ENCODE data around the gene NNMT.
A peak's percentile ranks its signal among the peaks of the same experiment; 100 is the strongest.

The NNMT gene

DNA sequence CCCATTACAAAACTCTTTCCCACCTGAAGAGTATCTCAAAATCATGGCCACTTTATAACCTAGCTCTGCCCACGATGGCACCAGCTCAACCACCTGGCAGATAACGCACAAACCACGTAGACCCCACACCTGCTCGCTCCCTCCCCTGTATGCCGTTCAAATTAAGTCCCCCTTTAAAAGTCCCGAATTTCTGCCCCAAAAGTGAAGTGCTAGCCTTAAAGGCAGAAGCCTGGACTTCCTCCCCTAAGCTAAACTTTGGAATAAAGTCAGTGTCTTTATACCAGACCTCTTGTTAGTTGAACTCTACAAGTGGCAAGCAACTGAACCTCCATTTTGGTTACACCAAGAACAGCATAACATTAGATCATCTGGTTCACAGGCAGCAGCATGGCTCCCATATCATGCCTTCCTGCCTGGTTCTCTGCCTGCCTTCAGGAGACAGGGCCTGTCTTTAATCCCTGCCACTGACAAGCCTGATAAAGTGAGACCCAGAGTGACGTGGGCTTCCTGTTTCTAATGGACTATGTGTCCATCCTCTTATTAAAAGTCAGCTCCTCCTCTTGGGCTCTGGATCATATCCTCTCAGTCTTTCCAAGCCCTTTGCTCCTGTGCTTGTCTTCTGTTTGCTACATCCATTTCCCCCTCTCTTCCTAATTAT is 32.6 kb upstream of the NNMT start:
- DNase-seq, result no peak

- no peak for DNase-seq
Observed at GRCh38 chr11:114264381-114264780, 31.8 kb upstream of the NNMT start.

DNA sequence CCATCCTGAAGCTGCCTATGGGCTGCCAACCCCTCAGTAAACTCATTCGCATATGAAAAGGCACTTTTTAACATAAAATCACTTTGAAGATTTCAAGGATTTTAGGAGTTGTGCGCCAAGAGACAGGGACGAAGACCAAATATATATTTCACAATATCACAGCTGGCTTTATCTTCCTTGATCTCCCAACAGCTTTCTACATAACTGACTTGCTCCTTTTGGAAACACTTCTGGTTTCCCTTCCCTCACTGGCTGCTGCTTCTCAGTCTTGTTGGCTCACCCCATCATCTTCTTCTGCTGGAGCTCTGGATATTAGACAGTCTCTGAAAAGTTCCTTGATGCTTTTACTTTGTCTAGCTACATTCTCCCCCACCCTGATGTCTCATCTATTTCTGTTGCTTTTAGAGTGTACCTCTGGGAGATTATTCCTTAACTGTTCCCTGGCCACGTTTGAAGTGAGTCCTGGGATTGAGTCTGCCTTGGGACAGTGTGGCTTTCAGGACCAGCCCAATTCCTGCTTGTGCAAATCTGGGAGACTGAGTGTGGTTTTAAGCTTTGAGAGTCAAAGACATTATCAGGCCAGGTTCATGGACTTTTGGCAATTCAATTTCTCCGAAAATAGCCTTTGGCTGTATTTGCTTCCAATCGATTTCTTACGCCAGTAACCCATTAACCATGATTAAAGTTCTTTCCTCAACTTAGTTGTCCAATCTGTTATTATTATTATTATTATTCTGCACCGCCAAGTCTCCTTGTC is 30.9 kb upstream of the NNMT start:
- no peak for DNase-seq

GRCh38 chr11:114269498-114269897 is 26.7 kb upstream of the NNMT start:
- DNase-seq, result no peak

DNA sequence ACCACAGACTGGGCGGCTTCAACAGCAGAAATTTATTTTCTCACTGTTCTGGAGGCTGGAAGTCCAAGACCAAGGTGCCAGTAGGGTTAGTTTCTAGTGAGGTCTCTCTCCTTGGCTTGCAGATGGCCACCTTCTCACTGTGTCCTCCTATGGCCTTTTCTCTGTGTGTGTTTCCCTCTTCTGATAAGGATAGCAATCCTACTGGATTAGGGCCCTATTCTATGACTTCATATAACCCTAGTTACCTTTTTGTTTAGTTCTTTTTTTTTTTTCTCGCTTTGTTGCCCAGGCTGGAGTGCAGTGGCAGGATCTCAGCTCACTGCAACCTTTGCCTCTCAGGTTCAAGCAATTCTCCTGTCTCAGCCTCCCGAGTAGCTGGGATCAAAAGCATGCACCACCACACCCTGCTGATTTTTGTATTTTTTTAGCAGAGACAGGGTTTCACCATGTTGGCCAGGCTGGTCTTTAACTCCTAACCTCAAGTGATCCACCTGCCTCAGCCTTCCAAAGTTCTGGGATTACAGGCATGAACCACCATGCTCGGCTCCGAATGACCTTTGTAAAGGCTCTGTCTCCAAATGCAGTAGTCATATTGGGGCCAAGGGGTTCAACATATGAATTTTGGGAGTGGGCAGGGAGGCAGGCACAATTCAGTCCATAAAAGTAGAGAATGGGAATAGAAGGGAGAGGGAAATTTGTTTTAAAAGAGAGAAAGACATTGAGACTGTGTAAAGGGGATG is 25.5 kb upstream of the NNMT start:
- DNase-seq, result no peak

DNA sequence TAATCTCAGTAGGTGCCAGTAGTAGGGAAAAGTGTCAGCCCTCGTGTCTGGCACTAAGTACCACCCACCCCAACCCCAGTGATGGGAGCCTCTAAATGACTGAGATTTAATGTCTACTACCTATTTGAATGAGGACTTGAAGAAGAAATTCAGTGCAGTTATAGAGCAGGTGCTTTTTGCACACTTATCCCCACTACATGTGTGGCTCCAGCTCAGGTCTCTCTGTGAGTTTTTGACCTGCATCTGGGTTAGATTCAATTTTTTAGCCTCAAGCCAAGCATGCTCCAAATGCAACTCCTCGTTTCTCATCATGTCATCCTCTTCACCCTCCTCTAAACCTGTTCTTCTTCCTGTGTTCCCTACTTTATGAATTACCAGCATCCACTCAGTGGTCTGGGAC is 24.9 kb upstream of the NNMT start:
- DNase-seq, result no peak

DNA sequence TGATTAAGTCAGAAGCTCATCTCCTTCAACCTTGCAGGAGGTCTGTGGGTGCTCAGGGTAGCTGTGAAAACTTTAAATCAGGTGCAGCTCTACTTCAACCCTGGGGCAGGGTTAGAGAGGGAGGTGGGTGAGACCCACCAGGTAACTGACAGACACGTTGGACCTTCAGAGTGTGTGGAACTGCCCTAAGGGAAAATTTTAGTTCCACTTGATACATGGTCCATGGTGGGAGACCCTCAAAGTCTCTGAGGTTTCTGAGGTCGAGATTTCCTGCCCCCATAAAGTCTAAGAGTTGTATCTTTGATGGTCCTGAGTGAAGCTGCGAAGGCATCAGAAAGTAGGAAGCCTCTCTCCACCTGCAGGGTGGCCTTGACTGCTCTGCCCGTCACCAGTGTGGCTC is 23.9 kb upstream of the NNMT start:
- no peak for DNase-seq

DNA sequence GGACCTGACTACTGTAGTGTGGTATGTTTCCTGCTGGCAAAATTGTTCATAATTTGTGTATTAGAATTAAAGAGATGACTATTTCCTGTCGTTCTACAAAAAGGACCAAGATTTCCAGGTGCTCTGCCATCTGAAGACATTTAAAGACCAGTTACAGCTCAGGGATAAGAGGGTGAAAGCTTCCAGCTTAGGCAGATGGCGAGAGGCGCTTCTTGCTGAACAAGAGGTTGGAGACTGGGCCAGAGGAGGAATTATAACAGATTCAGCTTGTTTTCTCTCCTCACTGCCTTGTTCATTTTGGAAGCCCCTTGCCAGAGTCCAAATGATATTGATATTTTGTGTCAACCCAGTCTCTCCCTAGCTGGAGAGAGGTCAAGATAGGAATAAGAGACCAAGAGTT is 23.1 kb upstream of the NNMT start:
- no peak for DNase-seq

DNA sequence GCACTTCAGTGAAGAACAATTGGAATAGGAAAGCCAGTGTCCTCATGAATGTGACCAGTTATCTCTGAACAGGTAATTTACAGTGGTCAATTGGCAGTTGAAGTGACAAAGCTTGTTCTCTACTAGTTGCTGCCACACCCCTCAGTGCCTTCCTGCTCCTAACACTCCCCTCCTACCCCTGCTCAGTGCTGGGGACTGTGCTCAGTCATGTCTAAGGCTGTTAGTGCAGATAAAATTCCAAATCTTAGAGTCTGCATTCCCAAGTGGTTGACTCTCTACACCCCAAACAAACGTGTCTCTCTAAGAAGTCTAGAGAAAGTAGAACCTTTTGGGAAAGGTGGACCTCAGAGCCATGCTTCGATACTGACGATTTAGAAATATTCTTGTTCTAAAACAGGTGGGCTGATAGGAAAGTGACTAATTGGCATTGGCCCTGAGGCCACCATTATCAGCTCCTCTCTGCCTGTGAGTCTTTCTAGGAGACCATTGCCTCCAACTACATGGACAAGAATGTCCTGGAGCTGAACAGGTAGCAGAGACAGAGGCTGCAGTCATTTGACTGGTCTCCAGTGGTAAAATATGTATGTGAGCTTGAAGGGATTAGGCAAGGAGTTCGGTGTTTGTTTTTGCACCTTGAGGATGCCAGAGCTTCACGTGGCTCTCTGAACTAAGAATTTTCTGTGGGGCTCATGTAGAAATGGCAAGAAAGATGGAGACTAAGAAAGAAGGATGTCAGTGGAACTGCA is 22.1 kb upstream of the NNMT start:
- no peak for DNase-seq

GRCh38 chr11:114274637-114275036 is 21.6 kb upstream of the NNMT start:
- no peak for DNase-seq

GRCh38 chr11:114275280-114275679 is 20.9 kb upstream of the NNMT start:
- DNase-seq, result no peak

GRCh38 chr11:114276077-114276476 is 20.1 kb upstream of the NNMT start:
- DNase-seq, result no peak

- no peak for DNase-seq
Observed at GRCh38 chr11:114277637-114278341, 18.4 kb upstream of the NNMT start.

GRCh38 chr11:114278342-114279065 is 17.7 kb upstream of the NNMT start:
- DNase-seq, result no peak

DNA sequence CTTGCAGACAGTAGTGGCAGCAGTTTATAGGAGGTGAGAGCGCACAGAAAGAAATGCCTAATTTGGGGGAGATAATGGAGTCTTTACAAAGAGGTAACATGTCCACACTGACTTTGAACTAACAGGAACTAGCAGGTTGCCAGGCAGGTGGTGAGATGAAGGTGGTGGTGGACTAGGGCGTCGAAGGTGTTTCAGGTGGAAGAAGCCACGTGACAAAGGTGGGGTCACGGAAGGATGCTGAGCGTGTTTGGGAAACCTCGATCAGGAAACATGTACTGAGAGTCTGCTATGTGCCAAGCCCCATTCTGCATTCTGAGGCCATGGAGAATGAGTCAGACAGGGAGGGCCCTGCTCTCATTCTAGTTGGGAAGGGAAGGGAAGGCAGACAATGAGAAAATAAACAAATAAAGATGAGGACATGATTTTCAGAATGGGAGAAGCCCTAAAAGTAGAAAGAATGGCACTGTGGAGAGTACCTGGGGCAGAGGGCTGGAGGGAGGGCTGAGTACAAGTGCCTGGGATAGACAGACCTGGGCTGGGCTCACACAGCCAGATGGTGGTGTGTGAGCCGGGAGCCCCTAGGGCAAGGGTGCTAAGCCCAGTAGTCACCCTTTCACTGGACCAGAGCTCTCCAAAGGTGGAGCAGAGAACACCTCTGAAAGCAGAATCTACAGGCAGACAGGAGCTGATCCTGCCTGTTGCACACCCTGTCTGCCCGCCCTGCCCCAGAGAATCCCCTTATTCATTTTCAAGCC is 16.2 kb upstream of the NNMT start:
- no peak for DNase-seq

GRCh38 chr11:114280696-114281095 is 15.5 kb upstream of the NNMT start:
- peak in 3 of 4 experiments; percentile 22 to 37 (median 31) for DNase-seq

DNA sequence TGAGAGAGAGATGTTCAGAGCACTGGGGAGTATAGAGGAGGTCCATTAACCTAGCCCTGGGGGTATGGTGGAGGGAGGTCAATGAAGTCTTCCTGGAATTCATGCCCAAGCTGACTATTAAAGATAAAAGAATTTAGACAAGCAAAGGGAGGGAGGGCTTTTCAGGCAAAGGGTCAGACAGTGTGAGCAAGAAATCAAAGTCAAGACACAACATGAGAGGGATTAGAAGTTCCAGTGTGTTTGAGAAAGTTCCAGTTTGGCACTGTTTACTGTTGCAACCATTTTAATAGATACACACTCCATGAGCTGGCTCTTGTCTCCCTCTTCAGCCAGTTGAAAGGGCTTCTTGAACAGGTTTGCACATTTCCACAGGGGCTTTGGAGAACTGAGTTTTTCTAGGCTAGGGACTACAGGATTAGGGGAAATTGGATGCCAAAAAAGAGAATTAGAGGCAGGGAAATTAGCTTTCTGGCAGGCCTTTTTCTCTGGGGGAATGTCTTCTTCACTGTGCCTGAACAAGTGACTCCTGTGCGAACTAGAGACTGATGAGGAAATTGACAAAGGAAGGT is 14.7 kb upstream of the NNMT start:
- no peak for DNase-seq

- DNase-seq, result no peak
Observed at GRCh38 chr11:114282488-114282887, 13.7 kb upstream of the NNMT start.

- no peak for DNase-seq
Observed at GRCh38 chr11:114283422-114283821, 12.8 kb upstream of the NNMT start.

- DNase-seq, result no peak
Observed at GRCh38 chr11:114284021-114284420, 12.2 kb upstream of the NNMT start.

- DNase-seq, result no peak
Observed at GRCh38 chr11:114284914-114285313, 11.3 kb upstream of the NNMT start.
